HG03354 (cell line): ENCODE results near the gene GRM8.
A peak's percentile ranks its signal among the peaks of the same experiment; 100 is the strongest.

Experiments used
- ATAC-seq: cut with Tn5 transposase; IDR thresholded peaks from one replicate; pipeline ENCODE4 v1.9.1; 2021; ENCODE audit warnings: mild to moderate bottlenecking; ENCODE audit not compliant: unreplicated experiment, poor library complexity, severe bottlenecking

GRM8 gene

GRCh38 chr7:126495001-126495400 lies 757.7 kb downstream of the GRM8 start:
- ATAC-seq = no peak

- ATAC-seq = no peak
These were observed 758.9 kb downstream of the GRM8 start for GRCh38 chr7:126493801-126494200.

GRCh38 chr7:126489874-126490273 lies 762.9 kb downstream of the GRM8 start:
- ATAC-seq = no peak

- no peak for ATAC-seq
These were observed 764.9 kb downstream of the GRM8 start for GRCh38 chr7:126487728-126488442.

- ATAC-seq = no peak
These were observed 765.9 kb downstream of the GRM8 start for GRCh38 chr7:126486806-126487205.

- no peak for ATAC-seq
These were observed 767.0 kb downstream of the GRM8 start for GRCh38 chr7:126485791-126486190.

GRCh38 chr7:126483972-126484371 lies 768.8 kb downstream of the GRM8 start:
- no peak for ATAC-seq

GRCh38 chr7:126472825-126473224 lies 779.9 kb downstream of the GRM8 start:
- no peak for ATAC-seq

- ATAC-seq = no peak
These were observed 790.3 kb downstream of the GRM8 start for GRCh38 chr7:126462405-126462804.

- no peak for ATAC-seq
These were observed 792.1 kb downstream of the GRM8 start for GRCh38 chr7:126460664-126461063.

GRCh38 chr7:126453104-126453503 lies 799.6 kb downstream of the GRM8 start:
- no peak for ATAC-seq

- peak; percentile 96 for ATAC-seq
These were observed 802.5 kb downstream of the GRM8 start for GRCh38 chr7:126450269-126450671.

GRCh38 chr7:126449611-126450268 lies 803.0 kb downstream of the GRM8 start:
- peak; percentile 24 for ATAC-seq

- ATAC-seq = no peak
These were observed 804.8 kb downstream of the GRM8 start for GRCh38 chr7:126447984-126448383.

GRCh38 chr7:126445991-126446390 lies 806.8 kb downstream of the GRM8 start:
- no peak for ATAC-seq

- ATAC-seq = peak; percentile 46
These were observed 808.8 kb downstream of the GRM8 start for GRCh38 chr7:126443951-126444350.

- no peak for ATAC-seq
These were observed 809.8 kb downstream of the GRM8 start for GRCh38 chr7:126442908-126443307.

- no peak for ATAC-seq
These were observed 811.0 kb downstream of the GRM8 start for GRCh38 chr7:126441745-126442144.

GRCh38 chr7:126440542-126440941 lies 812.2 kb downstream of the GRM8 start:
- no peak for ATAC-seq

GRCh38 chr7:126436213-126436868 lies 816.4 kb downstream of the GRM8 start:
- no peak for ATAC-seq

- ATAC-seq = no peak
These were observed 826.1 kb downstream of the GRM8 start for GRCh38 chr7:126426652-126427051.
